Prostate gland (tissue), 2 donors: ENCODE results near the gene VSIG10L.

Experiments
- CTCF ChIP-seq, 4 experiments: fragments of 200-600 bp in 2 of 4; fragments of 450-650 bp in 2 of 4; sonication (generic) in 2 of 4; IDR thresholded peaks; 1 replicate in 3 of 4; 2 replicates in 1 of 4; pipeline ENCODE4 v1.5.1; 2016 to 2019; ENCODE audit warnings: antibody characterized with exemption in 4 of 4, mild to moderate bottlenecking in 2 of 4, moderate library complexity in 2 of 4
- POLR2A ChIP-seq: fragments of 450-650 bp; IDR thresholded peaks from one replicate; pipeline ENCODE4 v1.6.1; 2016; ENCODE audit warnings: antibody characterized with exemption, mild to moderate bottlenecking
- POLR2AphosphoS5 ChIP-seq: sonication (generic); formaldehyde crosslinking; IDR thresholded peaks from one replicate; pipeline ENCODE4 v1.6.1; 2017; ENCODE audit warnings: antibody characterized with exemption

GRCh38 chr19:51292971-51293370 lies 49.0 kb downstream of the VSIG10L start:
- TF ChIP-seq CTCF (IDR thresholded peaks at IDR 0.05): no peak
- TF ChIP-seq POLR2A: no peak
- TF ChIP-seq POLR2AphosphoS5: no peak
